Measurements from ENCODE around the gene HS3ST4. TPM values are rescaled to one million over a fixed set of nuclear protein-coding genes. Genes with fewer than 3 reads are reported as not detected.
"Not testable (repeated sequence)": the region's sequence is repeated elsewhere in the genome, so short reads cannot be mapped to it uniquely, and the experiment has no call there.

Gene HS3ST4
- polyA plus RNA-seq, 1 experiment: not detected

- ChIA-PET POLR2A (no interaction called here), CTCF (no interaction called here)
- Histone ChIP-seq H3K36me3 (ENCODE audit: control insufficient read depth, insufficient read depth, low read length) (no peaks in the 10 kb centered on the region), H3K4me3 (ENCODE audit: low read depth, low read length) (no peak overlapping the region), H3K27me3 (ENCODE audit: control insufficient read depth, insufficient read depth, low read length) (no peaks in the 10 kb centered on the region)
- no peak for DNase-seq (ENCODE audit: low read depth)
- TF ChIP-seq CTCF (IDR thresholded peaks at IDR 0.05; ENCODE audit: insufficient read depth, low read depth, low read length): no peak
Measured at GRCh38 chr16:25750488-25751216, 58.9 kb downstream of the HS3ST4 start.

DNA sequence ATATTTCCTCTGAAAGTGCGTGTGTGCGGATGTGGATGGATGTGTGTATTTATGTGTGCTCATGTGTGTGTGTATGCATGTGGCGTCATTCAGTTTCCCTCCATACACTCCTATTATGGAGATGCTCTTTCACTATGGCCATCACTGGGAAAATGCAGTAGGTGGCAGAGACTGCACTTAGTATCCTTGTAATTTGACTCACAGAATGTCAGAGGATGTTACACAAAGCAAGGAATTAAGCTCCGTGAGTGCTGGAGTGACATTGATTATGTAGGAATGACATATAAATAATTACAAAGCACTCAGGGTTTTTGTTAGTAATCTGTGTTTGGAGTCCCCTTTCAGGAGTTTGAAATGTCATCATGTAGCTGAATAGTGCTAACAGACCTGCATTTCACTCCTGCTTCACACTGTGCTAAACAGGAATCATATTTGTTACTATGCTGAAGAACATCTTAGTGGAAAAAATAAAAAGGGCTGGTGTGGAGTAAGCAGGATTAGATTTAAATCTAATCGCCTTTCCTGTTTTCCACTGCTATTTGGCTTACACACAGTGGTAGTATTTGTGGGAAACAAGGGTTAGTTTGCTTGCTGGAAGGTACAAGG lies 59.6 kb downstream of the HS3ST4 start:
- POLR2A ChIA-PET: no interaction called here

GRCh38 chr16:25764466-25764865 lies 72.7 kb downstream of the HS3ST4 start:
- Histone ChIP-seq H3K4me3 (ENCODE audit: low read depth, low read length) (no peak overlapping the region), H3K36me3 (ENCODE audit: control insufficient read depth, insufficient read depth, low read length) (no peaks in the 10 kb centered on the region), H3K27me3 (ENCODE audit: control insufficient read depth, insufficient read depth, low read length) (no peaks in the 10 kb centered on the region)
- CTCF ChIA-PET: no interaction called here
- POLR2A ChIA-PET: no interaction called here
- no peak for TF ChIP-seq CTCF (IDR thresholded peaks at IDR 0.05; ENCODE audit: insufficient read depth, low read depth, low read length)
- no peak for DNase-seq (ENCODE audit: low read depth)

More for the DNA sequence above, 59.6 kb downstream of the HS3ST4 start:
- no peak overlapping the region for H3K4me3 ChIP-seq (ENCODE audit: low read depth, low read length)
- no peaks in the 10 kb centered on the region for H3K27me3 ChIP-seq (ENCODE audit: control insufficient read depth, insufficient read depth, low read length)
- DNase-seq (ENCODE audit: low read depth): no peak
- no peaks in the 10 kb centered on the region for H3K36me3 ChIP-seq (ENCODE audit: control insufficient read depth, insufficient read depth, low read length)
- CTCF ChIA-PET: no interaction called here
- no peak for TF ChIP-seq CTCF (IDR thresholded peaks at IDR 0.05; ENCODE audit: insufficient read depth, low read depth, low read length)

DNA sequence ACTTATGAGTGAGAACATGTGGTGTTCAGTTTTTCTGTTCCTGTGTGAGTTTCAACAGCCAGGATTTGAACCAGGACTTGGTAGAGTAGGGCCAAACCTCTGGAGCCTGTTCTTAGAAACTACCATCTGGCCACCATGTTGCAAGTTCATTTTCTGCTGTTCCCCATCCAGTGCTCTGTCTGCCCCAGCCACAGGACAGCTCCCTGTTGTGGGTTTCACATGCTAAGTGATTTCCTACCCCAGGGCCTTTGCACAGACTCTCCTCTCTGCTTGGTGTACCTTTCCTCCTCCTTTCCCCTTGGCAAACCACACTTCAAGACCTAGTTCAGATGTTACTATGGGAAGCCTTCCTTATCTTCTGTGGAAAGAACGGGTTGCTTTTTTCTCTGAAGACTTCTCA lies 79.5 kb downstream of the HS3ST4 start:
- no peak for DNase-seq (ENCODE audit: low read depth)
- no peak for TF ChIP-seq CTCF (IDR thresholded peaks at IDR 0.05; ENCODE audit: insufficient read depth, low read depth, low read length)
- ChIA-PET CTCF (interaction anchor here (0.7 to 1.2 kb wide), 2 partner anchors 11 to 183 kb away, joined by 3 read pairs; no protein-coding TSS in a partner anchor), POLR2A (no interaction called here)
- H3K36me3 ChIP-seq (ENCODE audit: control insufficient read depth, insufficient read depth, low read length): no peaks in the 10 kb centered on the region
- H3K27me3 ChIP-seq (ENCODE audit: control insufficient read depth, insufficient read depth, low read length): no peaks in the 10 kb centered on the region
- no peak overlapping the region for H3K4me3 ChIP-seq (ENCODE audit: low read depth, low read length)

- TF ChIP-seq CTCF (IDR thresholded peaks at IDR 0.05; ENCODE audit: insufficient read depth, low read depth, low read length): no peak
- no peak for DNase-seq (ENCODE audit: low read depth)
- no peaks in the 10 kb centered on the region for H3K27me3 ChIP-seq (ENCODE audit: control insufficient read depth, insufficient read depth, low read length)
- no peak overlapping the region for H3K4me3 ChIP-seq (ENCODE audit: low read depth, low read length)
- CTCF ChIA-PET: no interaction called here
- POLR2A ChIA-PET: no interaction called here
- H3K36me3 ChIP-seq (ENCODE audit: control insufficient read depth, insufficient read depth, low read length): no peaks in the 10 kb centered on the region
Measured at GRCh38 chr16:25771812-25772568, 80.2 kb downstream of the HS3ST4 start.

DNA sequence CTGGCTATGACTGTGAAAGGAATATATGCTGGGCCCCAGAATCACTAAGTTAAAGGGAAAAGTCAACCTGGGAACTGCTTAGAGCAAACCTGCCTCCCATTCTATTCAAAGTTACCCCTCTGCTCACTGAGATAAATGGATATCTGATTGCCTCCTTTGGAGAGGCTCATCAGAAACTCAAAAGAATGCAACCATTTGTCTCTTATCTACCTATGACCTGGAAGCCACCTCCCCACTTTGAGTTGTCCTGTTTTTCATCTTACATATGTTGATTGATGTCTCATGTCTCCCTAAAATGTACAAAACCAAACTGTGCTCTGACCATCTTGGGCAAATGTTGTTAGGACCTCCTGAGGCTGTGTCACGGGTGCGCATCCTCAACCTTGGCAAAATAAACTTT lies 84.5 kb downstream of the HS3ST4 start:
- CTCF ChIA-PET; POLR2A ChIA-PET; DNase-seq (ENCODE audit: low read depth); H3K27me3 ChIP-seq (ENCODE audit: control insufficient read depth, insufficient read depth, low read length); H3K4me3 ChIP-seq (ENCODE audit: low read depth, low read length); H3K36me3 ChIP-seq (ENCODE audit: control insufficient read depth, insufficient read depth, low read length): not testable (repeated sequence)

Data from BJ (cell line).